22Rv1 (cell line): ENCODE data around the gene NT5DC3.
"Not testable (repeated sequence)": the region's sequence is repeated elsewhere in the genome, so short reads cannot be mapped to it uniquely, and the experiment has no call there.

Experiments
- ZFX ChIP-seq: fragments of 450-650 bp; IDR thresholded peaks from 2 replicates; pipeline ENCODE4 v1.6.1; 2017; ENCODE audit warnings: antibody characterized with exemption, borderline replicate concordance
- TF ChIP-seq, protein P1 (sequence below): fragments of 450-650 bp; IDR thresholded peaks from 2 replicates; pipeline ENCODE4 v1.5.1; 2017; ENCODE audit warnings: mild to moderate bottlenecking

DNA sequence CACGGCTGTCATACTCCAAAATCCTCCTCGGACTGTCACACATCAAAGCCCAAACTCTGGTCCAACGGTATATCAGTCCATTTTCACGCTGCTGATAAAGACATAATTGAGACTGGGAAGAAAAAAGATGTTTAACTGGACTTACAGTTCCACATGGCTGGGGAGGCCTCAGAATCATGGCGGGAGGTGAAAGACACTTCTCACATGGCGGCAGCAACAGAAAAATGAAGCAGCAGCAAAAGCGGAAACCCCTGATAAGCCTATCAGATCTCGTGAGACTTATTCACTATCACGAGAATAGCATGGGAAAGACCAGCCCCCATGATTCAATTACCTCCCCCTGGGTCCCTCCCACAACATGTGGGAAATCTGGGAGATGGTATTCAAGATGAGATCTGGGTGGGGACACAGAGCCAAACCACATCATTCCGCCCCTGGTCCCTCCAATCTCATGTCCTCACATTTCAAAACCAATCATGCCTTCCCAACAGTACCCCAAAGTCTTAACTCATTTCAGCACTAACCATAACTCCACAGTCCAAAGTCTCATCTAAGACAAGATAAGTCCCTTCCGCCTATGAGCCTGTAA, 5.2 kb downstream of the NT5DC3 start:
- TF ChIP-seq, protein P1, sequence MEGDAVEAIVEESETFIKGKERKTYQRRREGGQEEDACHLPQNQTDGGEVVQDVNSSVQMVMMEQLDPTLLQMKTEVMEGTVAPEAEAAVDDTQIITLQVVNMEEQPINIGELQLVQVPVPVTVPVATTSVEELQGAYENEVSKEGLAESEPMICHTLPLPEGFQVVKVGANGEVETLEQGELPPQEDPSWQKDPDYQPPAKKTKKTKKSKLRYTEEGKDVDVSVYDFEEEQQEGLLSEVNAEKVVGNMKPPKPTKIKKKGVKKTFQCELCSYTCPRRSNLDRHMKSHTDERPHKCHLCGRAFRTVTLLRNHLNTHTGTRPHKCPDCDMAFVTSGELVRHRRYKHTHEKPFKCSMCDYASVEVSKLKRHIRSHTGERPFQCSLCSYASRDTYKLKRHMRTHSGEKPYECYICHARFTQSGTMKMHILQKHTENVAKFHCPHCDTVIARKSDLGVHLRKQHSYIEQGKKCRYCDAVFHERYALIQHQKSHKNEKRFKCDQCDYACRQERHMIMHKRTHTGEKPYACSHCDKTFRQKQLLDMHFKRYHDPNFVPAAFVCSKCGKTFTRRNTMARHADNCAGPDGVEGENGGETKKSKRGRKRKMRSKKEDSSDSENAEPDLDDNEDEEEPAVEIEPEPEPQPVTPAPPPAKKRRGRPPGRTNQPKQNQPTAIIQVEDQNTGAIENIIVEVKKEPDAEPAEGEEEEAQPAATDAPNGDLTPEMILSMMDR = not testable (repeated sequence)
- TF ChIP-seq ZFX = not testable (repeated sequence)
